Nephron (organoid): Measurements from ENCODE around the gene DLG5.

Source experiments
- H3K27ac Mint-ChIP-seq, 3 experiments: 2 replicates each; pipeline ENCODE4 v1.8.0; 2020; ENCODE audit warnings: mixed read lengths in 3 of 3, mild to moderate bottlenecking in 2 of 3, moderate library complexity in 1 of 3
- H3K27me3 Mint-ChIP-seq: 2 replicates; pipeline ENCODE4 v1.8.0; 2021; ENCODE audit warnings: low read depth, mild to moderate bottlenecking, moderate library complexity, mixed read lengths
- H3K36me3 Mint-ChIP-seq: 2 replicates; pipeline ENCODE4 v1.8.0; 2020; ENCODE audit warnings: low read depth, mixed read lengths
- H3K4me1 Mint-ChIP-seq: 2 replicates; pipeline ENCODE4 v1.8.0; 2020; ENCODE audit warnings: mixed read lengths
- H3K4me3 Mint-ChIP-seq, 3 experiments: 2 replicates each; pipeline ENCODE4 v1.8.0; 2020; ENCODE audit warnings: mild to moderate bottlenecking in 3 of 3, mixed read lengths in 3 of 3, moderate library complexity in 2 of 3
- H3K9me3 Mint-ChIP-seq: 2 replicates; pipeline ENCODE4 v1.8.0; 2020; ENCODE audit warnings: mixed read lengths
- TF ChIP-seq, protein P1 (sequence below), 3 experiments: fragments of 200-600 bp; sonication (generic); IDR thresholded peaks; one replicate each; pipeline ENCODE4 v1.5.0; 2021; ENCODE audit warnings: antibody characterized with exemption in 3 of 3; ENCODE audit not compliant: unreplicated experiment in 3 of 3

Gene DLG5

GRCh38 chr10:77796311-77796915 lies 130.1 kb downstream of the DLG5 start:
- peaks cover 69% of the 10 kb centered on the region for H3K36me3 Mint-ChIP-seq
- no peaks in the 10 kb centered on the region for H3K9me3 Mint-ChIP-seq
- TF ChIP-seq, protein P1, sequence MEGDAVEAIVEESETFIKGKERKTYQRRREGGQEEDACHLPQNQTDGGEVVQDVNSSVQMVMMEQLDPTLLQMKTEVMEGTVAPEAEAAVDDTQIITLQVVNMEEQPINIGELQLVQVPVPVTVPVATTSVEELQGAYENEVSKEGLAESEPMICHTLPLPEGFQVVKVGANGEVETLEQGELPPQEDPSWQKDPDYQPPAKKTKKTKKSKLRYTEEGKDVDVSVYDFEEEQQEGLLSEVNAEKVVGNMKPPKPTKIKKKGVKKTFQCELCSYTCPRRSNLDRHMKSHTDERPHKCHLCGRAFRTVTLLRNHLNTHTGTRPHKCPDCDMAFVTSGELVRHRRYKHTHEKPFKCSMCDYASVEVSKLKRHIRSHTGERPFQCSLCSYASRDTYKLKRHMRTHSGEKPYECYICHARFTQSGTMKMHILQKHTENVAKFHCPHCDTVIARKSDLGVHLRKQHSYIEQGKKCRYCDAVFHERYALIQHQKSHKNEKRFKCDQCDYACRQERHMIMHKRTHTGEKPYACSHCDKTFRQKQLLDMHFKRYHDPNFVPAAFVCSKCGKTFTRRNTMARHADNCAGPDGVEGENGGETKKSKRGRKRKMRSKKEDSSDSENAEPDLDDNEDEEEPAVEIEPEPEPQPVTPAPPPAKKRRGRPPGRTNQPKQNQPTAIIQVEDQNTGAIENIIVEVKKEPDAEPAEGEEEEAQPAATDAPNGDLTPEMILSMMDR (IDR thresholded peaks at IDR 0.05; ENCODE audit: unreplicated experiment in 3 of 3), result no peak
- no peak overlapping the region for H3K27ac Mint-ChIP-seq
- no peaks in the 10 kb centered on the region for H3K4me1 Mint-ChIP-seq
- H3K4me3 Mint-ChIP-seq, result no peak overlapping the region
- H3K27me3 Mint-ChIP-seq, result no peaks in the 10 kb centered on the region

DNA sequence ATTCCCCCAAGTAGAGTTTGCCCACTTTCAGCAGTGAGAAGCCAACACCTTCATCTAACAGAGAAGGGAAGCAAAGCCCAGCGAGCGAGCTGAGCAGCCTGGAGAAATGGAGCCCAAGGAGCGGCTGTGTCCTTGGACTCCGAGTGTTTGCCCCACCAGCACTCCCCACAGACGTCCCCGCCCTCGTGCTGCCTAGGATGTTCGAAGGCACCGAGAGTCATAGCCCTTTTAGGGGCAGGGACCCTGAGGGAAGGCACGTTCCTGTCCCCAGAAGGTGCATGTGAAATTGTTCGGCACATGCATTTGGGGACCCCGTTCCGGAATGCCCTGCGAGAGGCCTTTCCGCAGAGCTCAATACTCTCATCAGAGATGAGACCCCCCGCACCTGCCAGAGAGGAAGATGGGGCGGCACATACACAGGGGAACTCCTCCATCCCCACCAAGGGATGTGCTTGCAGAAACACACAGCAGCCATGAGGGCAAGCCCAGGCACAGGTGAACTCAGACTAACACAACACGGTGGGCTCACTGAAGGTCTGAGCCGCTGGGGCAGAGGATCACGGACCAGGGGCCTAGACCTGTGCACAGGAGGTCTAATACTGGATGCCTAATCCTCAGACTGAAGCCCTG lies 131.0 kb downstream of the DLG5 start:
- no peak overlapping the region for H3K27ac Mint-ChIP-seq
- no peaks in the 10 kb centered on the region for H3K27me3 Mint-ChIP-seq
- TF ChIP-seq, protein P1 (IDR thresholded peaks at IDR 0.05; ENCODE audit: unreplicated experiment in 3 of 3), result no peak
- no peaks in the 10 kb centered on the region for H3K4me1 Mint-ChIP-seq
- H3K4me3 Mint-ChIP-seq, result no peak overlapping the region
- no peaks in the 10 kb centered on the region for H3K9me3 Mint-ChIP-seq
- peaks cover 70% of the 10 kb centered on the region for H3K36me3 Mint-ChIP-seq

- H3K9me3 Mint-ChIP-seq, result no peaks in the 10 kb centered on the region
- TF ChIP-seq, protein P1 (IDR thresholded peaks at IDR 0.05; ENCODE audit: unreplicated experiment in 3 of 3), result no peak
- no peaks in the 10 kb centered on the region for H3K4me1 Mint-ChIP-seq
- H3K27me3 Mint-ChIP-seq, result no peaks in the 10 kb centered on the region
- H3K27ac Mint-ChIP-seq, result no peak overlapping the region
- no peak overlapping the region for H3K4me3 Mint-ChIP-seq
- H3K36me3 Mint-ChIP-seq, result peaks cover 64% of the 10 kb centered on the region
Observed at GRCh38 chr10:77794256-77795142, 132.1 kb downstream of the DLG5 start.

GRCh38 chr10:77793831-77794230 lies 132.7 kb downstream of the DLG5 start:
- H3K4me1 Mint-ChIP-seq, result no peaks in the 10 kb centered on the region
- H3K4me3 Mint-ChIP-seq, result no peak overlapping the region
- no peaks in the 10 kb centered on the region for H3K27me3 Mint-ChIP-seq
- no peaks in the 10 kb centered on the region for H3K9me3 Mint-ChIP-seq
- TF ChIP-seq, protein P1 (IDR thresholded peaks at IDR 0.05; ENCODE audit: unreplicated experiment in 3 of 3), result no peak
- H3K27ac Mint-ChIP-seq, result no peak overlapping the region
- peaks cover 64% of the 10 kb centered on the region for H3K36me3 Mint-ChIP-seq

GRCh38 chr10:77792155-77792554 lies 134.4 kb downstream of the DLG5 start:
- Mint-ChIP-seq H3K36me3 (peaks cover 67% of the 10 kb centered on the region), H3K27ac (no peak overlapping the region), H3K9me3 (no peaks in the 10 kb centered on the region), H3K27me3 (no peaks in the 10 kb centered on the region), H3K4me1 (no peaks in the 10 kb centered on the region), H3K4me3 (no peak overlapping the region)
- TF ChIP-seq, protein P1 (IDR thresholded peaks at IDR 0.05; ENCODE audit: unreplicated experiment in 3 of 3), result no peak
